Common myeloid progenitor, CD34-positive (primary cell): ENCODE results near the gene SCARF2.

ENCODE experiments used
- CTCF ChIA-PET: fragments of 350-600 bp; sonication (Branson Sonifier 250); formaldehyde crosslinking; loops from one replicate; lab custom pipeline; 2021; ENCODE audit warnings: antibody characterized with exemption; lab: Charles Lee
- POLR2A ChIA-PET: fragments of 350-600 bp; sonication (Branson Sonifier 250); formaldehyde crosslinking; loops from one replicate; lab custom pipeline; 2021; ENCODE audit warnings: antibody characterized with exemption; lab: Charles Lee
- DNase-seq, 3 donors: peaks; one replicate each; pipeline versions ENCODE4 v3.0.0 to v3.0.0-alpha.2; 2013
- H3K27ac ChIP-seq, 2 experiments: 1 replicate in 1 of 2; 2 replicates in 1 of 2; pipeline ENCODE4 v1.7.0; 2013; ENCODE audit warnings: inconsistent platforms in 2 of 2, low read length in 2 of 2, mild to moderate bottlenecking in 2 of 2, low read depth in 1 of 2, moderate library complexity in 1 of 2; ENCODE audit not compliant: severe bottlenecking in 2 of 2, insufficient read depth in 1 of 2, poor library complexity in 1 of 2
- H3K27me3 ChIP-seq, 5 experiments: replicated peaks in 2 of 5; 1 replicate in 3 of 5; 2 replicates in 2 of 5; pipeline versions ENCODE4 v1.6.1 to v1.7.0; 2013; ENCODE audit warnings: low read length in 4 of 5, mild to moderate bottlenecking in 2 of 5, moderate library complexity in 2 of 5, inconsistent platforms in 1 of 5; ENCODE audit not compliant: insufficient read depth in 5 of 5, control insufficient read depth in 4 of 5
- H3K36me3 ChIP-seq, 4 experiments: 1 replicate in 2 of 4; 2 replicates in 2 of 4; pipeline versions ENCODE4 v1.6.1 to v1.7.0; 2013; ENCODE audit warnings: low read length in 3 of 4, control low read depth in 1 of 4, mild to moderate bottlenecking in 1 of 4; ENCODE audit not compliant: control insufficient read depth in 4 of 4, insufficient read depth in 4 of 4
- H3K4me1 ChIP-seq, 4 experiments: 1 replicate in 3 of 4; 2 replicates in 1 of 4; pipeline versions ENCODE4 v1.6.1 to v1.7.1; 2013; ENCODE audit warnings: low read length in 3 of 4, mild to moderate bottlenecking in 3 of 4, control low read depth in 1 of 4, inconsistent platforms in 1 of 4, moderate library complexity in 1 of 4; ENCODE audit not compliant: control insufficient read depth in 4 of 4, insufficient read depth in 4 of 4; ENCODE audit errors: control extremely low read depth in 1 of 4
- H3K4me3 ChIP-seq, 7 experiments: 1 replicate in 4 of 7; 2 replicates in 3 of 7; pipeline versions ENCODE4 v1.5.1 to v1.7.0; 2013; ENCODE audit warnings: mild to moderate bottlenecking in 7 of 7, low read length in 6 of 7, moderate library complexity in 6 of 7, inconsistent platforms in 2 of 7, low read depth in 2 of 7, control low read depth in 1 of 7; ENCODE audit not compliant: insufficient read depth in 4 of 7, control insufficient read depth in 1 of 7; ENCODE audit errors: extremely low read depth in 1 of 7
- H3K9me3 ChIP-seq, 5 experiments: 1 replicate in 4 of 5; 2 replicates in 1 of 5; pipeline versions ENCODE4 v1.6.1 to v1.7.1; 2013; ENCODE audit warnings: low read length in 4 of 5, mild to moderate bottlenecking in 2 of 5, inconsistent platforms in 1 of 5, low read depth in 1 of 5, moderate library complexity in 1 of 5; ENCODE audit not compliant: control insufficient read depth in 4 of 5, insufficient read depth in 2 of 5; ENCODE audit errors: control extremely low read depth in 1 of 5
- WGBS: methylation state at CpG from one replicate; pipeline ENCODE4 v1.1.5; 2013; ENCODE audit not compliant: insufficient coverage; 5-methylcytosine and 5-hydroxymethylcytosine counted together

SCARF2 gene

DNA sequence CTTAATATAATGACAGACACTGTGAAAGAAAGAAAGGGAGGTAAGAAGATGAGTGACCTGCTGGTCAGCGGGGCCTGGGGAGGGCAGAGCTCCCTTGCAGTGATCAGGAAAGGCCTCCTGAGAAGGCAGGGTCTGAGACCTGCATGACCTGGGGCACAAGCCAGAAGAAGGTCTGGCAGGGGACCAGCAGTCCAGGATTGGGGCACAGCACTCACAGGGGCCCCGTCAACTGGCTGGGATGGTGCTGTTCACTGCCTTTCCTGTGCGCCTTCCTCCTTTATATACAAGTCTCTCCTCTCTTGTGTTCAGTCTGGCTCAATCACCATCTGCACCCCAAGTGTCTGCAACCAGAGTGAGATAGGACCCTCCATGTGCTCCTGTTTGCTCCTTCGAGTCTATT, 22.2 kb upstream of the SCARF2 start:
- ChIA-PET CTCF (interaction anchor here (3.3 kb wide), 1 partner anchor 41 kb away, joined by 10 read pairs; no protein-coding TSS in a partner anchor), POLR2A (no interaction called here)
- 100% methylated on average over 4 of the region's 4 CpGs for WGBS
- DNase-seq = no peak
- peaks cover 4 to 46% (median 11%) of the 10 kb centered on the region in 4 experiments for H3K36me3 ChIP-seq
- no peak overlapping the region for H3K4me3 ChIP-seq
- H3K27me3 ChIP-seq = no peaks in the 10 kb centered on the region
- no peak overlapping the region for H3K27ac ChIP-seq
- no peaks in the 10 kb centered on the region for H3K9me3 ChIP-seq
- peaks cover 3 to 22% (median 18%) of the 10 kb centered on the region in 4 experiments for H3K4me1 ChIP-seq

DNA sequence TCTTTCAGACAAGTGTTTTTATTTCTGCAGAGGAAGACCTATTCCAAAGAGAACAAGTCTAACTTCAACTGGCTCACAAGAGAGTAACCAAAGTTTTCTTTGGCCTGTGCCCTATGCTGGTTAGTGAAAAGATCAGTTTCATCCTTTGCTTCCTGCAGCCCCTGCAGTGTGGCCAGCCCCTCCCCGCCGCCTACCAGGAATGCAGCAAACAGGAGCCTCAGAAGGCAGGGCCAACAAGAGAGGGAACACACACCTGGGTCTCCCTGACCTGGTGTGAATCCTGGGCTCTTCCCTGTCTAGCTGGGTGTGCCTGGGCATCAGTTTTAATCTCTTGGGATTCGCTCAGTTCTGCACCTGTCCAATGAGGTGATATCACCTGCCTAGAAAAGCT, 21.5 kb upstream of the SCARF2 start:
- 97% methylated on average over 3 of the region's 3 CpGs for WGBS

DNA sequence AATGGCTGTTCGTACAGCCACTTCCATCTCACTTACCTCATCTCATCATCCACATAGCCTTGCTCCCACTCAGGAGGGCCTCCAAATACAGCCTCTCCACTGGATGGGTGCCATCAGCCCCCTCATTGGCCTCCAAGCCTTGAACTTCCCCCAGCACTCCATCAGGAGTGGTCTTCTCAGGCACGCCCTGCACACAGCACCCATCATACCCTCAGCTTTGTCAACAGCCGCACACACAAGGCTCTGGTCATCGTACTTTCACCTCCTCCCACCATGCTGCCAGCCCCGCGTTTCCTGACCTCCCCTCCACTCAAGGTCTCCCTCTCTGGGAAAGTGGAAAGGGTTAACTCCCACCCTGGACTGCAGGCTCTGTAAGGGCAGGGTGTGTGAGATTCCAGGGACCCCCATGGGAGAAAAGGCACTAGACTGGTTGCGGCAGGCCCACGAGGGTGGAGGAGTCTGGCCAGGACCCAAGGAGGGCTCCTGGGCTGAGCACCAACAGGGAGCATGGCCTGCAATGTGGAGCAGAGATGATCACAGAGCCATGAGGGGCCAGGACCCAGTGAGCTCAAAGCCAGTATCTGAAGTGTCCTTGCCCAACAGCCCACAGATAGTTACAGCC, 21.0 kb upstream of the SCARF2 start:
- Histone ChIP-seq H3K4me1 (peaks cover 3 to 15% (median 10%) of the 10 kb centered on the region in 4 experiments), H3K27ac (no peak overlapping the region), H3K9me3 (no peaks in the 10 kb centered on the region), H3K27me3 (no peaks in the 10 kb centered on the region), H3K36me3 (peaks cover 0 to 39% (median 8%) of the 10 kb centered on the region in 4 experiments), H3K4me3 (no peak overlapping the region)
- CTCF ChIA-PET = interaction anchor here (1.0 to 3.3 kb wide), 2 partner anchors 40 to 50 kb away, joined by 5 to 10 read pairs; no protein-coding TSS in a partner anchor
- no peak for DNase-seq
- 97% methylated on average over 7 of the region's 8 CpGs for WGBS
- POLR2A ChIA-PET = no interaction called here

More for the DNA sequence above, 21.5 kb upstream of the SCARF2 start:
- CTCF ChIA-PET = interaction anchor here (1.0 to 3.3 kb wide), 2 partner anchors 41 to 51 kb away, joined by 5 to 10 read pairs; no protein-coding TSS in a partner anchor
- Histone ChIP-seq H3K4me3 (no peak overlapping the region), H3K9me3 (no peaks in the 10 kb centered on the region), H3K36me3 (peaks cover 3 to 40% (median 8%) of the 10 kb centered on the region in 4 experiments), H3K27ac (no peak overlapping the region), H3K27me3 (no peaks in the 10 kb centered on the region), H3K4me1 (peaks cover 3 to 20% (median 15%) of the 10 kb centered on the region in 4 experiments)
- no peak for DNase-seq
- POLR2A ChIA-PET = no interaction called here

DNA sequence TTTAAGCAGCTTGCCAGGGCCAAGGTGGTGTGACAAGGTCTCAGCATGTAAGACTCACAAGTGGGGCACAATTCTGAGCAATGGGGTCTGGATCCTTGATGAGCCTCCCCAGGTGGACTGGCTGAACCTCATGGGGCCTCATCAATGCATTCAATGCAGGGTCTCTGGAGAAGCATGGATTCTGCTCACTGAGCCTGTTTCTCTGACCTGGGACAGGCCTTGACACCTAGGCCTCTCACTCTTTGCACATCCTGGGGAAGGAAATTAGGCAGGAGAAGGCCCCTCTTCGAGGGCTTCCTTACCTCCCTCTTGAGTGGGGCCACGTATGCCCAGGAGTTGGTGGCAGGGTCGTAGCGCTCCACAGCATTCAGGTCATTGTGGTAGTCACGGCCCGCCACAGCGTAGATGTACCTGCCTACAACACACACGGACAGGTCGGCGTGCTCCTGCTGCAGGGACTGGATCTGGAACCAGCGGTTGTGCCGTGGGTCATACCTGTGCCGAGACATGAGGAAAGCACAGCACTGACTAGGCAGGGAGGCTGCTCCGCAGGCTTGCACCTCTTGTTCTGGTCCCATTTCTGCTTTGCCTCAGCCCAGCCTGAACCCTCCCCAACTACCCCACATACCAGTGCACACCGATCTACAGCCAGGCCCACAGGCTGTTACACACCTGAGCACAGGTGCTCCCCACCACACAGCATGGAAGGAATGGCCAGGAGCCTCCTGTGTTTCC, 20.0 kb upstream of the SCARF2 start:
- POLR2A ChIA-PET = no interaction called here
- DNase-seq = no peak

DNA sequence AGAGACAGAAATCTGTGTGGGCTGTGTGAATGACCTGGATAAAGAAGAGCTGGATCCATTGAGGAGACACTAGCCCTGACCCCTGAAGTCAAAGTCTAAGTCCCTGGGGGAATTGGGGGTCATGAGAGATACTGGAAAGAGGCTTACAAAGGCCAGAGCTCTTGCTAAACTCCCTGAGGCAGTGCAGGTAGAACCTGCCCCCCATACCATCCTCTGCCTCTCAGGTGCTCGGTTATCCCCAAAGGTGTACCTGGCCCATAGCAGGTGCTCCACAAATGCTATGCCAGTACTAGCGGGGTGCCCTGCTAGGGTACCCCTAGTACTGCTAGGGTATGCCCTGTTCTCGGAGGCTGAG, 19.1 kb upstream of the SCARF2 start:
- DNase-seq = no peak
- Histone ChIP-seq H3K27me3 (no peaks in the 10 kb centered on the region), H3K9me3 (no peaks in the 10 kb centered on the region), H3K27ac (no peak overlapping the region), H3K36me3 (peaks cover 0 to 41% (median 8%) of the 10 kb centered on the region in 4 experiments), H3K4me3 (no peak overlapping the region), H3K4me1 (peaks cover 0 to 4% (median 0%) of the 10 kb centered on the region in 4 experiments)
- ChIA-PET CTCF (interaction anchor here (0.8 to 4.6 kb wide), 15 partner anchors 8 to 300 kb away, joined by 3 to 48 read pairs (median 4); no protein-coding TSS in a partner anchor), POLR2A (interaction anchor here (0.6 to 1.1 kb wide), 2 partner anchors 28 to 38 kb away, joined by 3 to 5 read pairs; no protein-coding TSS in a partner anchor)
- 93% methylated on average over 3 of the region's 3 CpGs for WGBS

More for the DNA sequence above, 20.0 kb upstream of the SCARF2 start:
- H3K4me3 ChIP-seq = no peak overlapping the region
- H3K27me3 ChIP-seq = no peaks in the 10 kb centered on the region
- CTCF ChIA-PET = interaction anchor here (1.4 to 4.6 kb wide), 5 partner anchors 10 to 301 kb away, joined by 4 to 48 read pairs (median 9); no protein-coding TSS in a partner anchor
- 89% methylated on average over 14 of the region's 15 CpGs for WGBS
- peaks cover 0 to 6% (median 3%) of the 10 kb centered on the region in 4 experiments for H3K4me1 ChIP-seq
- peaks cover 0 to 39% (median 8%) of the 10 kb centered on the region in 4 experiments for H3K36me3 ChIP-seq
- H3K9me3 ChIP-seq = no peaks in the 10 kb centered on the region
- no peak overlapping the region for H3K27ac ChIP-seq

DNA sequence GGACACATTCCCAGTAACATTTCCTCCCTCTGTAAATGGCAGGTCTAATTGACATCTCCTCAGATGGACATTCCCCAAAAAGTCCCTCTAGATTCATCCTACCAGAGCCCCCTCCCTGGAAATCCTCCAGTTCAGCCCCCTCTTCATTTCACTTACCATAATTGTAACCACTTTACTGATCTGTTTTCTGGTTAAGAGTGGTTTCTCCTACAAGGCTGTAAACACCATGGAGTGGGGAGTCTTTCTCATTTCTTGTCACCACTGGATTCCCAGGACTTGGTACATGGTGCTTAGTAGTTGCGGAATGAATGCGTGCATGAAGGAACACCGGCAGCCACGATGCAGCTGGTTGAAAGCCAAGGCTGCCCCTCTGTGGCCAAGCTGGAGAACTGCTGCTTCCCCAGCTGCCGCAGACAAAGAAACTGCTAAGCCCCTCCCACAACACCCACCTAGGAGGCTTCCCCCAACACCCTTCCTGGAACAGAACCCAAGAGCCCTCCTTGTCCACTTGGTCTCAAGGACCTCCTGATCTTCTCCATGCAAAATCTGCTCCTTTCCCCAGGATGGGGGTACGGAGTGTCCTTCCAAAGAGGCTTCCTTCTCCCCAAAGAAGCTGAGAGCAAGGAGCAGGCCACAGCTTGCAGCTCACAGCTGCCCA, 18.6 kb upstream of the SCARF2 start:
- WGBS = 33% methylated on average over 5 of the region's 6 CpGs
- Histone ChIP-seq H3K27ac (no peak overlapping the region), H3K36me3 (peaks cover 0 to 46% (median 9%) of the 10 kb centered on the region in 4 experiments), H3K4me3 (no peak overlapping the region), H3K9me3 (no peaks in the 10 kb centered on the region), H3K4me1 (peaks cover 0 to 4% (median 0%) of the 10 kb centered on the region in 4 experiments), H3K27me3 (no peaks in the 10 kb centered on the region)
- ChIA-PET POLR2A (interaction anchor here (0.6 to 1.1 kb wide), 2 partner anchors 29 to 38 kb away, joined by 3 to 5 read pairs; no protein-coding TSS in a partner anchor), CTCF (interaction anchor here (0.8 to 4.6 kb wide), 16 partner anchors 8 to 299 kb away, joined by 3 to 48 read pairs (median 4); no protein-coding TSS in a partner anchor)
- DNase-seq = peak; percentile 83 to 89 (median 86)
